Myocyte (in vitro differentiated cells): ENCODE results near the gene GALNTL6. TPM values are rescaled to one million over a fixed set of nuclear protein-coding genes. Genes with fewer than 3 reads are reported as not detected.

Source experiments
- DNase-seq: peaks from one replicate; pipeline ENCODE4 v3.0.0-alpha.2; 2012; ENCODE audit warnings: low read depth
- total RNA-seq: library from RNA; depleted of rRNA; stranded (reverse); fragments of >200 nt; gene quantifications from 2 replicates; pipeline ENCODE4 v1.2.3, GENCODE V29; 2014

The GALNTL6 gene
- total RNA-seq, 1 donor from 2014 or later = 1.2 TPM

DNA sequence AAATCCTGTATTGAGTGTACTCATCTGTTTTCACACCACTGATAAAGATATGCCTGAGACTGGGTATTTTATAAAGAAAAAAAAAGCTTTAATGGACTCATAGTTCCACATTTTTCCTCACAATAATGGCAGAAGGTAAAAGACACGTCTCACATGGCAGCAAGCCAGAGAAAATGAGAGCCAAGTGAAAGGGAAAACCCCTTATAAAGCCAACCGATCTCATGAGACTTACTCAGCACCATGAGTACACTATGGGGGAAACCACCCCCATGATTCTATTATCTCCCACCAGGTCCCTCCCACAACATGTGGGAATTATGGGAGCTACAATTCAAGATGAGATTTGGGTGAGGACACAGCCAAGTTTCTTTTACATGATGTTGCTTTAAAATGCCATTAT lies 171.9 kb downstream of the GALNTL6 start:
- DNase-seq = no peak

DNA sequence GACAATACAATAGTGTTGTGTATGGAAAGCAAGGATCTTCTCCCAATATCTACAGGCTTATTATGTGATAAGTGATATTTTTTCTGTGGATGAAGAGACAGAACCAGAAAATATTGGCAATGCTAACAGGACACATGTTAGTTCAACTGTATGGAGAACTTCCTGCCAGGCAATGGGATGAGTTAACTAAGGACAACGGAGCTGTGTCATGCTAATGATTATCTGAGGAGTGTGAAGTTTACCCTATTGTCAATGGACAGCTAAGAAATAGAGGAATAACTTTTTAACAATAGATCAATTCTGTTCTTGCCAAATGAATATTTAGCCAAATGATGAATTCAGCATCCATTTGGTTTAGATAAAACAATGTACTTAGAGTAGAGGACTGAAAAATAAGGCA lies 180.0 kb downstream of the GALNTL6 start:
- DNase-seq = no peak

DNA sequence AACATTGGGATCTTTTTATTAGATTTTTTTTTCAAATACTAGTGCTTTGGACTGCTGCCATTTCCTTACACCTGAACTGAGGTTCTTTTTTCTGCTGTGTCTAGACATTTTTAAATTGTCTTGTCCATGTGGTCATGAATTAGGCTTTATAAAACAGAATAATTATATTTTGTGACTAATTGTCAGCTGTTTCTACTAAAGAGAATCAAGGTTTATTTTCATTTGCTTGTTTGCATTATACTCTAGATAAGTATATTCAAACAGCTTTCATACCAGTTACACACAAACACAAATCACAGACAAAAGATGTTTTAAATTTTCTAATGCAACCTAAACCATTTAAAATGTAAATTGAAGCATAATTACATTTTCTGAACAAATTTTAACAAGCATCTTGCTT lies 194.7 kb downstream of the GALNTL6 start:
- DNase-seq = no peak

DNA sequence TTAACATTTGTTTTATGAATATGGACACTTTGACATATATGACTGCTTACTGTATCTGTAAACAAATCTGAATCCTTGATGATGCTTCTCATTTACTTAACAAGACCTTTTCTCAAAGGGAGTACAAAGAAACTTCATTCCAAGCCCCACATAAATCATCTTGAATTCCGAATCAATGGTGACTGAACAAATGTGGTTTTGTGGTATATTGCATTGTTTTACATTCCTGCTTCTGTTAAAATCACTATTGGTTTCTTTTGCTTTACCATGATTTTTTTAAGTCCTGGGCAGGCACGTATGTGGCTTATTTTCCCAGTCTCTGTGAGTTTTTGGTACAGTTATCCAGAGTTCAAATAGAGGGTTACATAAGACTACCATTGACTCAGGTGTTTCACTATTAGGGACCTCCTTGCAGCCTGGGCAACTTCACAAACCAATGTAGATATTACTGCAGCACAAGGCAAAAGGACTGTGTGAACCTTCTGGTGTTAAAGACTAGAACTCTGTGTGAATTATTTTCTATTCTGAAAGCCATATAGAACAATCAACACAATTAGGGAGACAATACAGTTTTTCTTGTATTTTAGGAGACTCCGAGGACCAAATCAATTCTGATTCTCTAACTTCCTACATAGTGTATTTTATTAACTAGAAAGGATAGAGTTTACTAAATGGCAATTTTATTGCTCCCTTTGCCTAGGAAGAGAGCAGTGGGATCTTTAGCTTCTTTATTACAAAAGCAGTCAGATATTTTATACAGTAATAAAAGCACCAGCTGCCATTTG lies 196.4 kb downstream of the GALNTL6 start:
- DNase-seq = no peak

DNA sequence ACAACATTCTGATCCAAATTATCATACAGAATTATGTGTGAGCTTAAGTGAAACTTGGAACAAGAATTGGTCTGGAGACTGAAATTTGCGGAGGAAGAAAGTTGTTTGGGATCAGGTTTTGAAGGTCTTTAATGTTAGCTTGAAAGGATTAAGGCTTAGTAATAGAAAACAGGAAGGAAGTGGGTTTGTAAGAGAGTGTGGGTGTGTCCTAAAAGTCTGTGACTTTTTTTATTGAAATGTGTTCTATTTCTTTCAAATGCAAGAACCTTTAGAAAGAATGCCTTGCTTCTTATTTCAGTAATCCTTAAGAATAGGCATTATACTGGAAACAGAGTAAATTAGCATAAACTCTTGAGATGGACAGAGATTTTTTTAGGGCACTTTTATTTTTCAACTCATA lies 198.0 kb downstream of the GALNTL6 start:
- no peak for DNase-seq

DNA sequence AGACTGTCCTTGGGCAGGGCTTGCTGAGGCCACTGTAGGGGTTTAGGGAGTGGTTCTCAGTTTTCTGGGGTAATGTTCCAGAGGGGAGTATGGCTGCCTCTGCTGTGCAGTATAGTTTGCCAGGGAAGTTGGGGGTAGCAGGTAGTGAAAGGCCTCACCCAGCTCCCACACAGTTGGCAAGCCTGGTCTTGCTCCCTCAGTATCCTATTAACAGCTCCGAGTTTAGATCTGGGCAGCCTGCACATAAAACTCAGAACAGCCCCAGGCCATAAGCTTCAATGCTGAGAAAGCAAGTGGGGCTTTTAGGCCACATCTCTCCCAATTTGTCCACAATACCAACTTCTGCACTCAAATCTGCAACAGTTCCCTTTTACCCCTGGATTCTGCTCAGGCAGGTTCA lies 205.2 kb downstream of the GALNTL6 start:
- no peak for DNase-seq

DNA sequence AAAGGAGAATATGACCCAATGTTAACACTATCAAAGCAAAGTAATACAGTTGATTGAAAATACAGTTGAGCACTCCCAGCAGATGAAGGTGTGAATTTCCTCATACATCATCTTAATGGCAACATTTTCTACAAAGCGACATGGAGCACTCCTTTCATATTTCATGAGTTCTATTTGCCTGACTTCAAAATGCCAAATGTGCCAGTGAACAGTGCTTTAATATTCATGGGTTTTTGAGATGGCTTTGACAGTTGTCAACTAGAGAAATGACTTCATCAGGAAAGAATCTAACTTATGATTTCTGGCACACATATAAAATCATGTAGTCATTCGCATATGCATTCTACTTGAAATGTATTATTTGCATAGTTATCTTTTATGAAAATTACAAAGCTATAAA lies 222.4 kb downstream of the GALNTL6 start:
- no peak for DNase-seq

DNA sequence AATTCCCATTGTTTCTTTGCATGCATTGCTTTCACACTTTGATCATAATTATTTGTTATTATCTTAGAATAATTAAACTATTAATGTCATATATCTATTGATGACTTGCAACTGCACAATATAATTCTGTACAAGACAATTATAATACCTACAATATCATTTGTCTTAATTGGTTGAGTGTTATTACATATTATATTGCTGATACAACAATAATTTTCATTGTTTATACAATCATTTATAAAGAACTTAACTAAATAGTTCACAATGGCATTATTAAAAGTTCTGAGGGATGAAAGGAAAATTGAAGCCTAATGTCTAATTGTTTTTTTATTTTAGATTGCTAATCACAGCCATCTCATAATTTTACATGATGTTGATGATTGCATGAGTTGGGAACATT lies 227.6 kb downstream of the GALNTL6 start:
- no peak for DNase-seq

DNA sequence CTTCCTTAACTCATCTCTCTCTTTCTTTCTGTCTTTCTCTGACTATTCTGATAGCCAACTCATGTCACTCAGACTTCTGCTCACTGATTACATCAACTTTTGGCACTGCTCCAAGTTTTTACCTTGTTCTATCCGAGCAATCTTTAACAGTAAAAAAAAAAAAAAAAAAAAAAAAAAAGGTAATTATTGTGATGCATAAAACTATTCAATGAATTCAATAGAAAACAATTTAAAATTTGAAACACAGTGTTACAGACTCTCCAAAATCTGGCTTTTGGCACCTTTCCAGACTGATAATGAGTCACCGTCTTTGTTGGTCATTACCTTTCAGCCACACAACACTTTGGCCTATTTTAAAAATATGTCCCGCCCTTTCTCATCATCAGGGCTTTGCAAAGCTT lies 229.5 kb downstream of the GALNTL6 start:
- DNase-seq = peak; percentile 13

DNA sequence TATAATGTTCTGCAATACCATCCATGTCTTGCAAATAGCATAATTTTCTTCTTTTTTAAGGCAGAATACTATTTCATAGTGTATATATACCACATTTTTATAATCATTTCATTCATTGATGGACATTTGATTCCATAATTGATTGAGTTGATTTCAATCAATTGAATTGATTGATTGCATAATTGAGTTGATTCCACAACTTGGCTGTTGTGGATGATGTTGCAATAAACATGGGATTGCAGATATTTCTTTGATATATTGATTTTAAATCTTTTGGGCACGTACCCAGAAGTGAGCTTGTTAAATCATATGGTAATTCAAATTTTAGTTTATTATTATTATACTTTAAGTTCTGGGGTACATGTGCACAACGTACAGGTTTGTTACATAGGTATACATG lies 232.8 kb downstream of the GALNTL6 start:
- DNase-seq = no peak

DNA sequence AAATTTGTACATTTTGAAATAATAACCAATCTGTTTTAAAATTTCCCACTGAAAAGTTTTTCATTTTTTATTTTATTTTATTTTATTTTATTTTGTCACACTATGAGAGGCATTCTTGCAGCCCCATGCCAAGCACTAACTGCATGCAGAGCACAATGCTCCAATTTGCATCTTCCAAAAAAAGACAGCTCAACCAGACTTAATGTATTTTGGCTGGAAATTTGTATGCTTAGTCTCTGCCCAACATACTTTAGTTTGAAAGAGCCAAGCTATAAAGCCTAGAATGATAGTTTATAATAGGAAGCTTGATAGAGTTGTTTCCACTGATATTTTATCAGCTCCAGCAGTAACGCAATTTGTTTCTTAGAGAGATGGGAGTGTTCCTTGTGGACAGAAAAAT lies 235.5 kb downstream of the GALNTL6 start:
- no peak for DNase-seq

DNA sequence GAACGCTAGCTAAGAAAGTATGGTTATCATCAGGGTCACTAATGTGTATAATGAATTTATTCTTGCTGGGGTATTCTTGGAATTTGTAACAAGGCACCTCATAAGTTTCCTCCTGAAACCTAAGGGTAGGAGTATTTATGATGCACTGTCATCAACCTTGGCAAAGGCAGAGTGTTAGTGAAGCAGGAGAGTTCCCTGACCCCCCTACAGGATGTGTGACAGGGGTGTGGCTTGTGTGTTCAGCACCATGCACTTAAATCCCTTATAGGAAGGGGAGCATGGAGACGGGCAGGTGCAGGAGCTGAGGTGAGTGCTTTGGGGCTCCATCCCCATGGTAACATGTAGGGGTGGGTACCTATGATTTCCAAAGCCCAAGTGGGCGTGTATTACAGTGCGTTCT lies 237.7 kb downstream of the GALNTL6 start:
- no peak for DNase-seq

DNA sequence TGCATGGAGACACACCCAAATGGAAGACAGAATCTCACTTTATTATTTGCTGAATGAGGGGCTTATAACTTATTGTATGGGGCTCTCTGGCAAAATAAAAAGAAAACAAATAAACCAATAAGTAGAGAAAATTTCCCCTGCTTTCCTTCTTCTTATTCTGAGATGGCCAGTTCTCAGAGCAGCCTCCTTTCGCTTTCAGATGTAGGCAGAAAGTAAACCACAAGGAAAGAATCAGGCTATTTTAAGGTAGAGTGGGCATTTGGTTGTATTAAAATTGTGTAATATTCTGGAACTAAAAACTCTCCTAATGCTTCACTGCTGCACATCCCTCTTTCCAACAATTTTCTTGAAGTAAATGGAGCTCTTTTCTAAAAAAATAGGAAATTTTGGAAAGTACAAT lies 241.8 kb downstream of the GALNTL6 start:
- DNase-seq = no peak

DNA sequence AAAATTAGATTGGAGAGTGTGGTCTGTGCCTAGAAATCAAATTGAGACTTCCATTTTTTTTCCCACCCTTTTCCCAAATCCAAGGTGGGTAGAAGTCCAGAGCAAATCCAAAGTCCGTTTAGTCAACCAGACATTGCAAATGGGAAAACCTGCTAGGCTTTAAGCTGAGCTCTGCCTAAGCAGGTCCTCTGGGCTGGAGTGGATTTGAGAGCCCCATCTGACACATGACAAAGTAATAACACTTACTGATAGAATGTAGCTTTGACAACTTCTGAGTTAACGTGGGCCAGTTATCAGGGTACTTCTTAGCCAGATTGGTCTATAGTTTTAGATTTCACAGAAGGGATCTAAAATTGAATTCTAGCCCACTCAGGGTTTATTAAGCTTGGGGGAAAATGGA lies 242.3 kb downstream of the GALNTL6 start:
- DNase-seq = no peak

DNA sequence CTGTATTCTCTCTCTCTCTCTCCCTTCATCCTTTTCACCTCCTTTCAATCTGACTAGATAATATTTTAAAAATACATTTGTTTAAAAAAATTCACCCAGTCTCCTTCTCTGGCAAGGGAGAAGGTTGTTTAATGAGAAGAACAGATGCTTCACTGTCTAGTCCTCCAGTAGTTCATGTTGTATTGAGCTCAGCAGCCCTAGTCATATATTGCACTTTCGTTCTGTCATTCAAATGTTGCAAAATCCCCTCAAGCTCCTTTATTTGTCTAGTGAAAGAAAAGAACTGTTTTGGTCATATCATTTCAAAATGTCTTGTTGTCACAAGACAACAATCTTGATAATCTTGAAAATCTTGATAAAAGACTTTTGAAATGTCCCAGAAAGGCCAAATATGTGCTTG lies 248.0 kb downstream of the GALNTL6 start:
- DNase-seq = no peak

DNA sequence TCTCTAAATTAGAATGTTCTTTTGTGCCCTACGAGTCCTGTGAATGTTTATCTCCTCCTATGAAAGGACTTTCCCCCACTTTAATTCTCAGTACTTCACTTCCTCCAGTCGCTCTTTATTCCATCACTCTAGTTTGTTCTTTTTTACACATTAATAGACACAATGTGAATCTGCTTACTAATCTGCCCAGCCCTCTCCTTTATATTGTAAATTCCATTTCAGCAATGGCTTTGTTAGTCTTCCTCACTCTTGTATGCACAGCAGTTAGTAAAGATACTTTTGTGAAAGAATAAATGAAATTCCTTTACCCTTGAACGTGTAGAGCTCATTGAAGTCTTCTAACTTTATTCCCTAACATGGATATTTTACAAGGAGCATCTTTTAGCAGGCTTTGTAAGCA lies 255.3 kb downstream of the GALNTL6 start:
- DNase-seq = no peak

DNA sequence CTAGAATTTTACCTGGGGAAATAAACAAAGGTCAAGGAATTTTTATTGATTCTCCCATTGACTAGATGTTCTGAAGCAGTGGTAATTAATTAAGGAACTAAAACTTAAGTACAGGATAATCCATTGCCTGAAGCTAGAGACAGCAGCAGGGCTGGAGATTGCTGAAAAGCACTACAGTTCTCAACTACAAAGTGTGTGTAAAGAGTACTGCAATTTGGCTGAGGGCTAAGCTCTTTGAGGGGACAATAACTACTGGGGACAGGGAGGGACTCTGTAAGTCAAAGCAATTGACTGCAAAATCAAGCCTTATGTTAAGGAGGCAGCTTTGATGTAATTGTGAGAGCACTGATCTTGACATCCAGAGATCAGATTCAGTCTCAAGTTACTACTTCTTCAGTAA lies 260.4 kb downstream of the GALNTL6 start:
- DNase-seq = no peak

DNA sequence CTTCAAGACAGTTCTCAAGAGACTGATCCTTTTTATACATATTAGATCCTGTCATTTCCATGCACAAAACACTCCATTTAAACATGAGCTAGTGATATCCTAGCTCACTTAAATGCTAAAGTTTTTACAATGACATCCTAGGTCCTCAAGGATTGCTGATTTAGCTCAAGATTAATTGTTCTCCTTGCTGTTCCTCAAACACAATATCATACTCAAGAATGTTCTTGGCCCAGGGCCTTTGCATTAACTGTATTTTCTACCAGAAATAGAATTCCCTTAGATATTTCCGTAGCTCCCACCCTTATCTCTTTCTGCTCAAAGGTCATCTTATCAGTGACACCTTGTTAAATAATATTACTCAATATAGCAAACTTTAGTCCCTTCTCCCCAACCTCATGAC lies 270.1 kb downstream of the GALNTL6 start:
- no peak for DNase-seq

DNA sequence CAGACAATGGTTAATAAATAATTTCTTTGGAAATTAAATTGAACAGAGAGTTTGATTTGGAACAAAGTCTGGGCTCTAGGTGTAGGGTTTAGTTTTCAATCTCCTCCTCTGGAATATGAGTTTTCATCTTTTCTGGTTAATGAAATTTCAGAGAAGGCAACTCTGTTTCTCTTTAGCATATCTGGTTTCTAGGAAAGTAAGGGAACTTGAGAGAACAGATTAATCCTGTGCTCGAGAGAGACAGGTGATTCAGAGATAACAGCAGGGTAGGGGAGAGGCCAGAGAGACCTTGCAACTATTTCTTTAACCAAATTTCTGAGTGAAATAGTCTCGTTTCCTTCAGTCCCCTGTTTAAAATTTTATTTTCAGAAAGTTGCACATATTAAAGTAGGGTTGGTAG lies 275.4 kb downstream of the GALNTL6 start:
- no peak for DNase-seq

DNA sequence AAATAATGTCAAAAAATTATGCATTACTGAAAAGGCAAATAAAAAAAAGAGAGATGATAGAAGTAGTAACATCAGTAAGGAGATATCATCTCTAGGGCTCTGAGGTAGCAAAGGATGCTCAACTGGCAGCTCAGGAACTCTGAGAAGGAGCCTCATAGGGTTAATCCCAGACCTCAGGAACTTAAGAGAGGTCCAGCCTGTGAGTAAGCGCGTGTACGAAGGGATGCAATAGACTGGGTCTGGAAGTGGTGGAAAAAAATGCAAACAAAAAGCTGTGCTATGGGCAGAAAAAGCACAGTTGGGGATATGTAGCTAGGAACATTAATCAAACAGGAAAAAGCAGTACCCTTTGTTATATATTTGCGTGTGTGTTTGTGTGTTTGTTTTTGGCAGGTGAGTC lies 282.0 kb downstream of the GALNTL6 start:
- DNase-seq = no peak

DNA sequence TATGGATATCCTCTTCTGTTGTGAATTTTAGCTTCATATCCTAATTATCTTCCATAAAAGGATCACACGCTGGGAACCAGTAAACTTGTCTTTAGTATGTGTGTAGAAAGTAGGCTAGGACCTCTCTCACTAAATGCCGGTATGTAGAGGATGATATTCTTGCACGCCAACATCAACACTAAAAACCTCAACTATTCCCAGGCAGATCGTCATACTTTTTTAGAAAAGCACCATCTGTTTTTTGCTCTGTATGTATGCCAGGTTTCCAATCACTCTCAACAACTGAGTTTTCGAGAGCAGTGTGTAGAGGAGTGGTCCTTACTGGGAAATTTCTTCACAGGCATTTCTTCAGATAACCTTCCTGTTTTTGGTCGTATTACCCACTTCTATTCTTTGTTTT lies 283.6 kb downstream of the GALNTL6 start:
- peak; percentile 22 for DNase-seq

DNA sequence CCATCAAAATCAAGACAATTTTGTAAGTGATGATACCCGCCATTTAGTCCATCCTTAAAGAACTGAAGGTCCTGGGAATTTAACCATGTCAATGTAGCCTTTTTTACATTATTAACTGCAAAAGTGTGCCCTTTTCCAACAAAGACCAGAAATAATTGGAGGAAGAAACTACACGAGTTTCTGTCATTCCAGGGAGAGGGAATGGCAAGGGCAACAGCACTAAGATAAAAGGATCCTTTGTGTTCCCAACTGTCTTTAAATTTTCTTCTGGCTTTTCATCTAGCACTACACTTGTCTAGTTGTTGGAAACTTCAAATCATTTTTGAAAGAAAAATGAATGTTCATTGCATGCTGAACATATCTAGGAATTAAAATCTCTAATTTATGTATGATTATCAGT lies 286.2 kb downstream of the GALNTL6 start:
- DNase-seq = no peak

DNA sequence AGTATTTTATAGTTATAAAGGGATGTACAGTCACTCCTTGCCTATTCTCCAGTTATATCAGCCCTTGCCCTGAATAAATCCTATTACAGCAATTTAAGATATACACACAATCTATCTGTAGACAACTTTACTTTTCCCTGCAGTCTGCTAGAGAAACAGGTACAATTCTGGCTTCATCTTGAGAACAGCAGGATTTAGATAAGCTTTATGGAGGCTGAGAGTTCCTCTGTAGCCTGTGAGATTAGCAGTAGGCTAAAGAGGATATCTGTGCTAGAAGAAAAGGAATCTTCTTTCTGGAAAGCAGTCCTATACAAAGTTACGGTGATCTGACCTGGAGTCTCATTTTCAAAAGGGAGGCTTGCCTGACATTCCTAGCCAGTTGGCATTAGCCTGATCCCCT lies 290.3 kb downstream of the GALNTL6 start:
- DNase-seq = no peak

DNA sequence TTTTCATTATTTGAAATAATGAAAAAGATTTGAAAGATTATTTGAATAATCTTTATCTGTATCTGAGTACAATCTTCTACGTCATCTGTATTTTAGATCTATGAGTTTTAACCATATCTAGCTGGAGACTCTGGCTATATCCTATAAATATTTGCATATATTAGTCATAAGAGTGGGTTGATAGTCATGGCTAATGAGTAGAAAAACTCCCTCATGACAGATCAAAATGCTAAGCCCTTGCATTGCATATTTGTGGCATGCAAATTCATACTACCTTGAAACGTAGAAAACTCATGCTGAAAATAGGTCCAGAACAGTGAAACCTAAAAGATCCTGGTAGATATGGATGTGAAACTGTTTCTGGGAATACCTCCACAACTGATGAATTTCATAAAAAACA lies 291.3 kb downstream of the GALNTL6 start:
- no peak for DNase-seq
